CD4-positive, alpha-beta T cell treated with Interleukin-6 for 4 hours (primary cell): ENCODE measurements around the gene SRI.
"Not testable (repeated sequence)": the region's sequence is repeated elsewhere in the genome, so short reads cannot be mapped to it uniquely, and the experiment has no call there.

Source experiments
- DNase-seq: peaks from one replicate; pipeline ENCODE4 v3.0.0-alpha.2; 2020; ENCODE audit warnings: mixed read lengths

The SRI gene

GRCh38 chr7:88172842-88173241 is 47.0 kb downstream of the SRI start:
- DNase-seq, result no peak

DNA sequence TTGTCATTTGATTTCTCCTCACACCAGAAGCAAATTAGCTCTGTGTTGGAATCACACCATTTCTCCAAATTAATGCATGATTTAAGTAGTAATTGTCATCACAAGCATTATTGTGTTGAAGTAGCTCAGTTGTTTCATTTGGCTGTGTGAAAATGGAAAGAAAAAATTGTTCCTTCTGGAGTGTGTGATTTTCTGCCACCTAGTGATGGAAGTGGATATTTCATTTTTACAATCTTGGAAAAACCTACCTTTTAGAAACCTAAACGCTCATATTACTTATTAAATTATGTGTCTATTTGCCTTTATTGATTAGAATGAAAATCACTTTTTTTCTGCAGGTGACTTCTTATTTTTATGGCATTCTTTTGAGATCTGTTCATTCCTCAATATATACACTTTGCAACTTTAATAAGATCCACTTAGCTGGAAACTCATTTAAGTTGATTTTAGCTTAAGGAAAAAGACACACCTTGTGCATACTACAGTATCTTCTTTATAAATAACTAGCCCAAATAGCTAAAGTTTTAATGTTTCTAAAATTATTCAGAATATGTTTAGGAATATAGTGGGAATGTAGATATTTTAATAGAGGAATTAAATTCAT is 50.0 kb downstream of the SRI start:
- no peak for DNase-seq

DNA sequence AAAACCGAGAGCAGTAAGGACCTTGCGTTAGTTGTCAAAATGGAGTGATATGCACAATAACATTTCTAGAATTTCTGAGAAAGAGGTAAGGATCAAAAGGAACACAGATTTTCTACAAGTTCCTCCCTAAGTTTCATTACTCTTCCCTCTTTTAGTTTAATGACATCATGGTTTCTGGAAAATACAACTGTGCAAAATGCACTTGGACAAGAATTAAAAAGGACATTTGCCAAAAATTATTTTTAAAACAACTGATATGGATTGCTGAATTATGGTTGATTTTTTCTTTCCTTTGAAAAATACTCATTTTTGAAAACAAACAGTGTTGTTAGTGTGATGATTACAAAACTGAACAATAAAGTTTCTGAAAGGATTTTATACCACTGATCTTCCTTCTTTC is 52.1 kb downstream of the SRI start:
- no peak for DNase-seq

- DNase-seq, result no peak
These were observed 52.6 kb downstream of the SRI start for GRCh38 chr7:88167223-88167622.

DNA sequence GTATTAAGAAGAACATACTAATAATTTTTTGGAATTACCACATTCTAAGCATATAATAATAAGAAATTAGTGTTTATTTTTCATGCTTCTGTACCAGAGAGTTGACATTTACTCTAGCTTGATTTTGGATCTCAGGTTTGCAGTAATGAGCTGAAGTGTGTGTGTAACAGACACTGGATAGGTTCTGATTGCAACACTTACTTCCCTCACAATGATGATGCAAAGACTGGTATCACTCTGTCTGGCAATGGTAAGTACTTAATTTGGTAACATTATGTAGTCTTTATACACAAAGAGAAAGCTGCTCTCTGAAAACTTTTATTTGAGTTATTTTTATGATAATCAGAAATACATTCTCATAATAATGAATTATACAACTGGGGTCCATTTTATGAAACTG is 54.1 kb downstream of the SRI start:
- no peak for DNase-seq

DNA sequence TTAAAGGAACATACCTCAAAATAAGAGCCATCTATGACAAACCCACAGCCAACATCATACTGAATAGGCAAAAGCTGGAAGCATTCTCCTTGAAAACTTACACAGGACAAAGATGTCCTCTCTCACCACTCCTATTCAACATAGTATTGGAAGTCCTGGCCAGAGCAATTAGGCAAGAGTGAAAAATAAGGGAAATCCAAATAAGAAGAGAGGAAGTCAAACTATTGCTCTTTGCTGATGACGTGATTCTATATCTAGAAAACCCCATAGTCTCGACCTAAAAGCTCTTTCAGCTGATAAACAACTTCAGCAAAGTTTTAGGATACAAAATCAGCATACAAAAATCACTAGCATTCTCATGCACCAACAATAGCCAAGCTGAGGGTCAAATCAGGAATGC is 60.1 kb downstream of the SRI start:
- DNase-seq, result not testable (repeated sequence)

DNA sequence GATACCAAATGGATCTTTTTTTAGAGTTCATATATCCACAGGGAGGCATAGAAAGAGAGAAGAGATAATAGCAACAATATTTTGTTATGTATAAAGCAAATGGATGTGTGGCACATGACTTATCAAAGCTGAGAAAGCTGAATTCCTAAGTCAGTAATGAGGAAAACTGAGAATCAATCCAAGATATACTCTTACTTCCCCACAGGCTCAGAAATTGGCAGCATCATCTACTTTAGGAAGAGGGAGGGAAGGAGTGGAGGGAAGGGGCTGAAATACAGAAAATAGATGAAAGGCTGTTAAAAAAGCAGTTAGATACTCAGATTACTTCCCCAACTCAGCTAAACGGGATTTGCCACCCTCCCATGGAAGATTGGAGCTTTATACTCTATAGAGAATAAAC is 63.5 kb downstream of the SRI start:
- no peak for DNase-seq

- DNase-seq, result no peak
These were observed 64.1 kb downstream of the SRI start for GRCh38 chr7:88155756-88156155.
